Adrenal gland (tissue), 5 donors: ENCODE results near the gene PROK1.

Experiments used
- POLR2A ChIP-seq, 2 donors: fragments of 450-650 bp; IDR thresholded peaks; one replicate each; pipeline ENCODE4 v1.6.1; 2017; ENCODE audit warnings: antibody characterized with exemption in 2 of 2, mild to moderate bottlenecking in 2 of 2, moderate library complexity in 1 of 2
- TF ChIP-seq, protein P1 (sequence below), 6 experiments: fragments of 450-650 bp in 4 of 6; fragments of 200-600 bp in 2 of 6; sonication (generic) in 1 of 6; IDR thresholded peaks; 1 replicate in 5 of 6; 2 replicates in 1 of 6; pipeline versions ENCODE4 v1.5.1 to v1.8.0; 2016 to 2021; ENCODE audit warnings: antibody characterized with exemption in 6 of 6, mild to moderate bottlenecking in 2 of 6, moderate library complexity in 1 of 6
- donor health status: DM: no; HTN: no; CAD: no.

DNA sequence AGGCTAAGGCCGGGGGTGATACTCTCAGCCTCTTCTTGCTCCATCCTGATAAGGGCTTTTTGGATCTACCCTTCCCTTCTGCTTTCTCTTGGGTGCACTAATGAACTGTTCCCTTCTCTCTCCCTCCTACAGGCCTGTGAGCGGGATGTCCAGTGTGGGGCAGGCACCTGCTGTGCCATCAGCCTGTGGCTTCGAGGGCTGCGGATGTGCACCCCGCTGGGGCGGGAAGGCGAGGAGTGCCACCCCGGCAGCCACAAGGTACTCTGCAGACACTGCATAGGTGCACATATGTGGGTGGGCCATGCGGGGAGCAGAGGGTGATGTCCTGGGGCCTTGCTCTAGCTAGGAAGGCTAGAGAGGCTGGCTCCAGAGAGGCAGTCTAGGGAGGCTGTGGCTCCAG lies 2.9 kb downstream of the PROK1 start:
- TF ChIP-seq, protein P1, sequence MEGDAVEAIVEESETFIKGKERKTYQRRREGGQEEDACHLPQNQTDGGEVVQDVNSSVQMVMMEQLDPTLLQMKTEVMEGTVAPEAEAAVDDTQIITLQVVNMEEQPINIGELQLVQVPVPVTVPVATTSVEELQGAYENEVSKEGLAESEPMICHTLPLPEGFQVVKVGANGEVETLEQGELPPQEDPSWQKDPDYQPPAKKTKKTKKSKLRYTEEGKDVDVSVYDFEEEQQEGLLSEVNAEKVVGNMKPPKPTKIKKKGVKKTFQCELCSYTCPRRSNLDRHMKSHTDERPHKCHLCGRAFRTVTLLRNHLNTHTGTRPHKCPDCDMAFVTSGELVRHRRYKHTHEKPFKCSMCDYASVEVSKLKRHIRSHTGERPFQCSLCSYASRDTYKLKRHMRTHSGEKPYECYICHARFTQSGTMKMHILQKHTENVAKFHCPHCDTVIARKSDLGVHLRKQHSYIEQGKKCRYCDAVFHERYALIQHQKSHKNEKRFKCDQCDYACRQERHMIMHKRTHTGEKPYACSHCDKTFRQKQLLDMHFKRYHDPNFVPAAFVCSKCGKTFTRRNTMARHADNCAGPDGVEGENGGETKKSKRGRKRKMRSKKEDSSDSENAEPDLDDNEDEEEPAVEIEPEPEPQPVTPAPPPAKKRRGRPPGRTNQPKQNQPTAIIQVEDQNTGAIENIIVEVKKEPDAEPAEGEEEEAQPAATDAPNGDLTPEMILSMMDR (IDR thresholded peaks at IDR 0.05): no peak
- TF ChIP-seq POLR2A (IDR thresholded peaks at IDR 0.05): no peak
